ENCODE data around the gene CNGB1.
"Not testable (repeated sequence)": the region's sequence is repeated elsewhere in the genome, so short reads cannot be mapped to it uniquely, and the experiment has no call there.

The CNGB1 gene

DNA sequence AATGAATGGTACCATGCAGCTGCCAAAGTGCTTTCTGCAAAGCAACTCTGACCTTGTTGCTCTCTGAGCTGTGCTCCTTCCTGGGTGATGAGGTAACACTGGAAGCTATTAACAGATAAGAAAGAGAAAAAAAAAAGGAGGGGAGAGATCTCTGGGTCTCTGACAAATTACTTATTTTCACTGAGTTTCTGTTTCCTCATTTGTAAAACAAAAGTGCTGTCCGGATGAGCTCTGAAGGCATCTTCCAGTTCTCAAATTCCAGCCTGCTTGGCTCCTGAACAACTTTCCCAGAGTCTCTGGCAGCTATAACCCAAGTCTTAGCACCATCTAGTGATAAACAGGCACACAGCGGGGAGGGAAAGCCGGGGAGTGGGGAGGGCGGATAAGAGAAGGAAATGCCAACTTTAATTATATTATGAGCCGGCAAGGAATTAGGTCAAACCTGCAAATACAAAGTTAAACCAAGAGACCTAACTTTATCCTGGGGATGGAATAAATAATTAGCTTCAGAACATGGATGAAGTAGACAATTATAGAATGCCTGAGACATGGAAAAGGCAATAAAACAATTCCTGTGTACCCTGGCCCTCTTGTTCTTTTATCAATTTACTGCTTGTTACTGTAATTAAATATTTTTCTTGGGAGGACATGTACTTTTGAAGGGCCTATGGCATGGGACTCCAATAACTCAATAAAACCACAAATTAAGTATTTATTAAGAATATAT is 107.3 kb downstream of the CNGB1 start:
- DNase-seq (ENCODE audit: low spot score): no peak

DNA sequence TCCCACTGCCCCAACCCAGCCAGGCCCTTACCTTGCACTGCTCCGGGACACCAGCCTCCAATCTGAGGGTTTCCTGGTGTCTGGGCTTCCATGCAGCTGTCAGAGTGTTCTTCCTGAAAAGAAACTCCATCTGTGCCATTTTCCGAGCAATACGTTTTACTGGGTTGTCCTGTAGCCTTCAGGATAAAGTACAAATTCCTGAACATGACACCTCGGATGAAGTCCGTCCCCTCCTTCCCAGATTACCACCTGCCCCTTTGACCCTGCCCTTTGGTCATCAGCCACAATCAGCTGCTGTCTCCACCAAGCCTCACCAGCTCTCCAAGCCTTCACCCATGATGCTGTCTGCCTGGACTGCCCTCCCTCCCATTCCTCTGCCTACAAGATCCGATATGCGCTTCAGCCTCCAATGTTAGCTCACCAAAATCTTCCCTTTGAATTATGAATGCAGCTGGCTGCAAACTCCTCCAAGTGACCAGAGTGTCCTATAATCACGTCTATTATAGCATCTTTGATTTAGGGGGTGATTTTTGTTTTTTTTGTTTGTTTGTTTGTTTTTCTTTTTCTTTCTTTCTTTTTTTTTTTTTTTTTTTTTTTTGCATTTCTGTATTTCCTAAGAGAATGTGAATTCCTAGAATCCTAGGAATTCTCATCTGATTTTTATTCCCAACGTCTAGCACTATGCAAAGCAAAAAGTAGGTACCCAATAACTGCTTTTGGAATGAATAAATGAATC is 108.1 kb downstream of the CNGB1 start:
- DNase-seq (ENCODE audit: low spot score): no peak

DNA sequence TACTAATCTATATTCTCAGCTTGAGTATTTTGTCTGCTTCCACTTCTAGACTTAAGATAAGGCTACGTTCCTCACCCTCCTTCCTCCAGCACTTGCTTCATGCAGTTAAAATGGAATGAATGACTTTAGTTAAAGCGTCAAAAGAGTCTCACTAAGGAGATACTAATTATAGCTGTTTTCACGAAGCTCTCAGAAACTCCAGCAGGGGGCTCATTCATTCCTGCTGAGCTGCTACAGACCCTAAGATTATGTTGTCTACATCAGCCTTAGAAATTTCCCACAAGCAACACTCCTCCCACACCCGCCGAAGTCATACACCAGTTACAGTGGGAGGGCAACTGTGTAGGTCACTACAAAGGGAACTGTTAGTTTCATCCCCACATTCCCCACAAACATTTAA is 111.6 kb downstream of the CNGB1 start:
- peak; percentile 31 for DNase-seq (ENCODE audit: low spot score)

DNA sequence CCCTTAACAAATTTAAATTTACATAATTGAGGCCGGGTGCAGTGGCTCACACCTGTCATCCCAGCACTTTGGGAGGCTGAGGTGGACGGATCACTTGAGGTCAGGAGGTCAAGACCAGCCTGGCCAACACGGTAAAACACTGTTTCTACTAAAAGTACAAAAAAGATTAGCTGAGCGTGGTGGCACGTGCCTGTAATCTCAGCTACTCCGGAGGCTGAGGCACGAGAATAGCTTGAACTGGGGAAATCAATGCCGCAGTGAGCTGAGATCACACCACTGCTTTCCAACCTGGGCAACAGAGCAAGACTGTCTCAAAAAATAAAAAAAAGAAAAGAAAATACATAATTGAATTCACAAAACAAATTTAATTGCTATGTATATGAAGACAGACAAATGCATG is 112.3 kb downstream of the CNGB1 start:
- no peak for DNase-seq (ENCODE audit: low spot score)

DNA sequence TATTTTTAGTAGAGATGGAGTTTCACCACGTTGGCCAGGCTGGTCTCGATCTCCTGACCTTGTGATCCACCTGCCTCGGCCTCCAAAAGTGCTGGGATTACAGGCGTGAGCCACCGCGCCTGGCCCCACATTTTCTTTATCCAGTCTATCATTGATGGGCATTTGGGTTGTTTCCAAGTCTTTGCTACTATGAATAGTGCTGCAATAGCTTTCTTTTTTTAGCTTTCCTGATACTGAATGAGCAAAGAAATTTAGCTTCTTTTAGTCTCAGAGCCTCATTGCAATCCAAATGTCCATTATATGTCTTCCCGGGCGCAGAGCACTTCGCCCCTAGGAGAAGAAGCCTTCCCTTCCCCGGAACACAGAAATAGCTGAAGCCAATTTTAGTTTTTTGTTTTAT is 112.9 kb downstream of the CNGB1 start:
- not testable (repeated sequence) for DNase-seq (ENCODE audit: low spot score)

DNA sequence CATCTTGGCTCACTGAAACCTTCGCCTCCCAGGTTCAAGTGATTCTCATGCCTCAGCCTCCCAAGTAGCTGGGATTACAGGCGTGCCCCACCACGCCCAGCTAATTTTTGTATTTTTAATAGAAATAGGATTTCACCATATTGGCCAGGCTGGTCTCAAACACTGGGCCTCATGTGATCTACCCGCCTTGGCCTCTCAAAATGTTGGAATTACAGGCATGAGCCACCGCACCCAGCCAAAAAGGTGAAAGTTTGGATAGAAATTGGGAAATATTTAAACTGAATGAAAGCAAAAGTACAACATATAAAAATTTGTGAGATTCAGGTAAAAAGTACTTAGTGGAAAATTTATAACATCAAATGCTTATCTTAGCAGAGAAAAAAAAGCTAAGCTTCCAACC is 115.7 kb downstream of the CNGB1 start:
- DNase-seq (ENCODE audit: low spot score): no peak

DNA sequence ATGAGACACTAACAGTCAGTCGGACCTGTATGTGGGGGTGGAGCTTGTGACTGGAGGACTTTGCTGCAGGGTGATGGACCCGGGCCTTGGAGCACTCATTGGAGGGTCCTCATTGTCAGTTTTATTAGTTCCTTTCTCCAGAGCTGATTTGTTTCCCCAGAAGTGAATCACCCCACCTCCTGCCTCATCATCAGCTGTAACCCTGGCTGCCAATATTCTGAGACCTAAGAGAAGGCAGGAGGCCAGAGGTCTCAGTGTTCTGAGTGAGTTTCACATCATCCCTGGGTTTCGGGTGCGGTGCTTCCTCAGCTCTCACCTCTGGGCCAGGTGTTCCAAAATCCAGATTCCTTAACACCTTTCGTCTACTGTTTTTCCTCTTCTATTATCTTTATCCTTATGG is 118.7 kb downstream of the CNGB1 start:
- DNase-seq (ENCODE audit: low spot score): no peak

DNA sequence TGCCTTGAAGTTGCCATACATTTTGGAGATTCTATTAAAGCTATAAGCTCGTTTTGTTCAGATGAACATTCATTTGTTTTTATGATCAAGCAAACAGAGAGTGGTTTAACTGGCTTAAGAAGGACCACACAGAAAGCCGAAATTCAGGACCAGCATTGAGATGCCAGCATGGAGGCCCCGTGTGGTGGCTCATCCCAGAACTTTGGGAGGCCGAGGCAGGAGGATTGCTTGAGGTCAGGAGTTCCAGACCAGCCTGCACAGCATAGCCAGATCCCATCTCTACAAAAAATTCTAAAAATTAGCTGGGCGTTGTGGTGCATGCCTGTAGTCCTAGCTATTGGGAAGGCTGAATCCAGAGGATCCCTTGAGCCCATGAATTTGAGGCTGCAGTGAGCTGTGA is 122.7 kb downstream of the CNGB1 start:
- DNase-seq (ENCODE audit: low spot score): no peak

DNA sequence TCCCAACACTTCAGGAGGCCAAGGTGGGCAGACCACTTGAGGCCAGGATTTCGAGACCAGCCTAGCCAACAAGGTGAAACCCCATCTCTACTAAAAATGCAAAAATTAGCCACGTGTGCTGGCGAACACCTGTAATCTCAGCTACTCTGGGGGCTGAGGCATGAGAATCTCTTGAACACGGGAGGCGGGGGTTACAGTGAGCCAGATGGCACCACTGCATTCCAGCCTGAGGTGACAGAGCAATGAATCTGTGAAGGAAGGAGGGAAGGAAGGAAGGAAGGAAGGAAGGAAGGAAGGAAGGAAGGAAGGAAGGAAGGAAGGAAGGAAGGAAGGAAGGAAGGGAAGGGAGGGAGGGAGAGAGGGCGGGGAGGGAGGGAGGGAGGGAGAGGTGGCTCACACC is 124.0 kb downstream of the CNGB1 start:
- not testable (repeated sequence) for DNase-seq (ENCODE audit: low spot score)

DNA sequence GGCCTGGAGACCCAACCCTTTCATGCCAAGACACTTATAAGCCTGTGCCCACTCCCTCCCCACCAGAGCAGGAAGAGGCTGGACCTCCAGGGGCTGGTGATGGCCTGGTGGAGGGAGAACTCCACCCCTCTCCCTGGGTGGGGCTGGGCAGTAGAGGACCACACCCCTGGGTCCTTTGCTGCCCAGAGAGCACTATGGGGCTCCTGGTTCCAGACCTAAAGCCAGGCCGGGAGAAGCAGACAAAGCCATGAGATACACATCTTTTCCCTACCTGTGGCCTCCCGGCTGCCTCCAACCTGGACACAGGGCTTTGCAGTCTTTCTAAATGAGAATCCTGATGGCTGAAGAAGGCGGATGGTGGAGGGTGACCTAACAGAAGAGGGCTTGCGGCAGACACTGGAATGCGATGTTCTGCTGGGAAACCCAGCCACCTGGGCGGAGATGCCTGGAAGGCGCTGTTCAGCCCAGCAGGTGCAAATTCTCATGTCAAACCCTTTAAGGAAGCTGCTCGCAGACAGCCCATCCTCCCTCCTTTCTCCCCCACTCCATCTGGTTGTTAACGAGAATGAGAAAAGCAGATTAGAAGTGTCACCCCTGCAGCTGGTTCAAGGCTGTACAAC is 124.7 kb downstream of the CNGB1 start:
- peak; percentile 37 for DNase-seq (ENCODE audit: low spot score)

DNA sequence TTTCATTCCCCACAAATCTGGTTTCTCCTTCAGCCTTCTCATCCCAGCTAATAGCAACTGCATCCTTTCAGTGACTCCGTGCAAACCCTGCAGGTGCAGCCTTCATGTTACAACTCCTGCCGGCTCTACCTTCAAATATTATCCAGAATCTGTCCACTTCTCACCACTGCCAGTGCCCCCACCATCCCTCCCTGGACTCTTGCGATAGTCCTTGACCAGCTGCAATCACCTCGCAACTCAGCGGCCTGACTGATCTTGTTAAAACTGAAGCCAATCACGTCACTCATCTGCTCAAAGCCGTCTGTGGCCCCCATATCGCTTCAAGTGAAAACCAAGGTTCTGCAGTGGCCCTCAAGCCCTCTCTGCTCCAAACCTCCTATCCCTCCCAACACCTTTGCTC is 125.8 kb downstream of the CNGB1 start:
- DNase-seq (ENCODE audit: low spot score): no peak

DNA sequence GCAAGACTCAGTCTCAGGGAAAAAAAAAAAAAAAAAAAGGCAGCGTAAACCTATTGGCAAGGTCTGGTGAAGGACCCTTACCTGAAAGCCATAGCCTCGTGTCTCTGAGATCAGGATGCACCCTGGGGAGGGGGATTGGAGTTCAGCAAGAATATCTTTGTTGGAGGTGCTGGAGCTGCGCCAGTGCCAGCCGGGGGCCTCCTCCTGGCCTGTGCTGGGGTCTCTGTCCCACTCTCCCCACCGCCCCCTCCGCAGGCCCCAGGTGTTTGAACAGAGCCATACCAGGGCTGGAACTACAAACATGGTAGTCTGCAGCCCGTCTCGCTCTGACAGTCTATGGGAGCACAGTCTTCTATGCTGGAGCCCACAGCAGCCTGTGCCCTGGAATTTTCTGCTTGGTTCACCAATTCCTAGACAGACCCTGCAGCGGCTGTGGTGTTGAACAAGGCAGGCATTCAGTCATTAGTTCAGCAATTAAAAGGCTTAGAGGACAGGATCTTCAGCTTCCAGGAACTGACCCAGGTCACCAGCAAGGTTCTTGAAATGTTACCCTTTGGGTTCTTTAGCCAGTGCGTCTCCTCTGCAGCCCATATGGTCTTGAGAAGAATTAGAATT is 126.4 kb downstream of the CNGB1 start:
- no peak for DNase-seq (ENCODE audit: low spot score)

DNA sequence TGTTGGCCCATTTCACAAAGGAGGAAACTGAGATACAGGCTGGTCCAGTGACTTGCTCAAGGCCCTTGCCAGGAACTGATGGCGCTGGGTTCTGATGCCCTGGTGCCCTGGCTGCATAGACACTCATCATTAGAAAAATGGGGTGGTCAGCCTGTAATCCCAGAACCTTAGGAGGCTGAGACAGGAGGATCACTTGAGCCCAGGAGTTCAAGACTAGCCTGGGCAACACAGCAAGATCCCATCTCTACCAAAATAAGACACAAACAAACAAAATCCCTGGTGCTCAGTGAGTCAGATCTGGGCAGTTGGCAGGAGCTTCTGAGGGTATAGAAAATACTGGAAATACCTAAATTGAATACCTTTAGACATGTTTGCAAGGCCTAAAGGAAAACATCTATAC is 127.5 kb downstream of the CNGB1 start:
- DNase-seq (ENCODE audit: low spot score): no peak

DNA sequence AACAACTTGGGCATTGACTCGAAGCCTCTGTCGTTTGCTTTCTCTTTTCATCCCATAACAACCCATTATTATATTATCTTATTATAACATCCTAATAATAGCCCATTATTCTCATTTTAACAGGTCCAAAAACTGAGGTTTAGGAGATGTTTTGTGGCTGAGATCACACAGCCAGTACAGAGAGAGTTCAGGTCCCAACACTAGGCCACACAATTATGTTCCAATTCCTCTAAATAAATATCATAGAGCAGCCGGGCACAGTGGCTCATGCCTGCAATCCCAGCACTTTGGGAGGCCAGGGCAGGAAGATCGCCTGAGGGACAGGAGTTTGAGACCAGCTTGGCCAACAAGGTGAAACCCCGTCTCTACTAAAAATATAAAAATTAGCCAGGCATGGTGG is 128.3 kb downstream of the CNGB1 start:
- no peak for DNase-seq (ENCODE audit: low spot score)

DNA sequence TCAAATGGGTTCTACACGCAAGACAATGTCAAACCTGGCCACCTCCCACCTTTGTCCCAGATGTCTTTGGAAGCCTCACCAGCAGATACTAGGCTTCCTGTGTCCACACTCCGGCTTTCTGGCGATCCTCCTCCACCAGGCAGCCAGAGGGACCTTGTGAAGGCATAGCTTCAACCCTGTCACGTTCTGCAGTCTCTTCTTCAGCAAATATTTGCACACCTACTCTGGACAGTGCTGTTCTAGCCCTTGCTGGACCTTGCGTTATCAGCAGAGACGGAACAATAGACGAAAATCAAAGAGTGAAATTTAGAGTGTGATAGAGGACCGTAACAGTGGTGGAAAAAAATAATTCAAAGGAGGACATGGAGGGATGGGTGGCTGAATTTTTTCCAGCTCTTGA is 130.1 kb downstream of the CNGB1 start:
- DNase-seq (ENCODE audit: low spot score): no peak

DNA sequence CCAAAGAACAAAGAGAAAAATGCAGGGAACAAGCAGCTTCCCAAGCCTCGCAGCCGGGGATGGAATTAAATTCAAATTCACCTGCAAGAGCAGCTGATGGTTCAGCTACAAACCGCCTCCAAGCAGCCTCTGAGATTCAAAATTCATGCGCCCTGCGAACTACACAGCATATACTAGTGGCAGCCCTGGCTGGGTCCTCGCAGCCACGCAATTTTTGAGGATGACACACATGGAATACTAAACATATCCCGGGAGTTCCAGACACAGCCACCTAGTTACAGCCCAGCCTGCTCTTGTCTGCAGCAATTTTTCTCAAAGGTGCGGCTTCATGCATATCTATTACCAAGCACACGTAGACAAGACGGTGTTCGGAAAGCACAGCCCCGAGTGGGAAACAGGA is 132.8 kb downstream of the CNGB1 start:
- no peak for DNase-seq (ENCODE audit: low spot score)

DNA sequence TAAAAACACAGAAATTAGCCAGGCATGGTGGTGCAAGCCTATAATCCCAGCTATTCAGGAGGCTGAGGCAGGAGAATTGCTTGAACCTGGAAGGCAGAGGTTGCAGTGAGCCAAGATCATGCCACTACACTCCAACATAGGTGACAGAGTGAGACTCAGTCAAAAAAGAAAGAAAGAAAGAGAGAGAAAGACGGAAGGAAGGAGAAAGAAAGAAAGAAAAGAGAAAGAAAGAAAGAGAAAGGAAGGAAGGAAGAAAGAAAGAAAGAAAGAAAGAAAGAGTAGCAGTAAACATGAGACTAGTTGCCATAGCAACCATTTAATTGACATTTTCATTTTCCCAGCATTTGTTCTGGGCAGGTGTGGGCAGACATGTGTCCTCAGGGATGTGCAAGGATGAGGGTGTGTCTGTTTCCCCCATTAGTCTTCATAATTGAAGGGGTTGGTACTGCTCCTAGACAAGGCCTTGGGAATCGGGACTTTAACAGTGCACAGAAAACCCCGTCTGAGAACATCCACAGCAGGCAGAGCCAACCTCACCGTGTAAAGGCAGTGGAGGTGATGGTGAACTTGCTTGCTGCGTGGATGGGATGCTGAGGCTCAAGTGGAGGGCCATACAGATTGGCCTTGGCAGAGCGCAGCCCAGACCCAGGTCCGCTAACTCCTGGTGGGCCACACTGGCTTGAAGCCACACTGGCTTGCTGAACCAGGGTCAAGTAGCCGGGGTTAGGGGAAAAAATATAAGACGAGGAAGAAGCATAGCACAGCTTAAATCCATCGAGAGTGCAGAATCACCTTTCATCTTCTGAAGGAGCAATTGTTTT is 133.4 kb downstream of the CNGB1 start:
- no peak for DNase-seq (ENCODE audit: low spot score)

DNA sequence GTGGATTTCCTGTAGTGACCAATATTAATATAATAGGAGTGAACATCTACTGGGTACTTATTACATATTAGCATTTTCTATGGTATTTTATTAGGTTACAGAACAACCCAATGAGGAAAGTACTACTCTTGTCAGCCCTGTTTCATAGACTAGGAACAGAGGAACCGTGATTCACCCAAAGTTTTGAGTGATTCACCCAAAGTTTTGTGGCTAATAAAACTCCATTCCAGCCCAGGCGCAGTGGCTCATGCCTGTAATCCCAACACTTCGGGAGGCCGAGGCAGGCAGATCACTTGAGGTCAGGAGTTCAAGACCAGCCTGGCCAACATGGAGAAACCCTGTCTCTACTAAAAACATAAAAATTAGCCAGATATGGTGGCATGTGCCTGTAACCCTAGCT is 135.5 kb downstream of the CNGB1 start:
- not testable (repeated sequence) for DNase-seq (ENCODE audit: low spot score)

DNA sequence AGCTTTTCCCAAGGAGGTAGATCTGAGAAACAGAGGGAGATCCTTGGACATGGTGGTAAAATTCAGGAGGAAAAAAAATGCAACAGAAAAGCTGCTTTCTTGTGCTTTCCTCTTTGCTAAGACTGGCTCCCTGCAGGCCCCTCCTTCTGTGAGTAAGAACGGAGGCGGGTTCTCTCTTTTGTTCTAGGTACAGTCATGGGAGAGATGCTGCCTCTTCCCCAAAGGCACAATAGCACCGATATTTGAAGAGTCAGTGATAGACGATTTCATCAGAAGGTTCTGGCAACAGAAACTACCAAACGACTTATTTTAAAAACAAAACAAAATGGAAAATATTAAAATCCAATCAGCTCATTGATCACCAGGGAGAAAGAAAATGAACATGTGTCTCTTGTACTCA is 136.0 kb downstream of the CNGB1 start:
- no peak for DNase-seq (ENCODE audit: low spot score)

Measured in SK-N-DZ (cell line).